IMR-90 (cell line): ENCODE results near the gene PLXDC1. TPM values are rescaled to one million over a fixed set of nuclear protein-coding genes. Genes with fewer than 3 reads are reported as not detected.

Experiments used
- ATAC-seq: fragments of 200-7000 bp; cut with Tn5 transposase; 2 replicates; pipeline ENCODE4 v1.9.1; 2020; ENCODE audit warnings: low read depth, mild to moderate bottlenecking, moderate library complexity
- BruUV-seq: library from RNA; stranded (reverse); fragments of 400-500 nt; replicated peaks from 2 replicates; lab custom pipeline; 2021; lab: Mats Ljungman, UMichigan
- CTCF ChIA-PET: fragments of 300-600 bp; formaldehyde crosslinking; extraction: SDS; loops from one replicate; lab custom pipeline; 2021; ENCODE audit warnings: antibody characterized with exemption; lab: Yijun Ruan, JAX
- POLR2A ChIA-PET: fragments of 300-600 bp; sonication (Branson Sonifier 250); formaldehyde crosslinking; loops from one replicate; lab custom pipeline; 2022; ENCODE audit warnings: antibody characterized with exemption; ENCODE audit not compliant: unreplicated experiment; lab: Charles Lee
- DNase-seq: peaks from one replicate; pipeline ENCODE4 v3.0.0; 2013
- H2AFZ ChIP-seq: replicated peaks from 2 replicates; pipeline ENCODE3; 2013; ENCODE audit warnings: low read length, mild to moderate bottlenecking; ENCODE audit not compliant: poor library complexity
- H2AK5ac ChIP-seq: 2 replicates; pipeline ENCODE4 v1.6.1; 2013; ENCODE audit warnings: low read depth, low read length, inconsistent platforms
- H2AK9ac ChIP-seq: replicated peaks from 2 replicates; pipeline ENCODE3; 2013; ENCODE audit warnings: mild to moderate bottlenecking, low read depth, low read length, moderate library complexity; ENCODE audit not compliant: poor library complexity
- H2BK120ac ChIP-seq: 2 replicates; pipeline ENCODE4 v1.6.1; 2013; ENCODE audit warnings: low read depth, low read length, inconsistent platforms
- H2BK15ac ChIP-seq: 3 replicates; pipeline ENCODE4 v1.6.1; 2013; ENCODE audit warnings: low read depth, low read length, inconsistent platforms
- H2BK20ac ChIP-seq: 2 replicates; pipeline ENCODE4 v1.6.1; 2013; ENCODE audit warnings: low read depth, mild to moderate bottlenecking, inconsistent platforms, low read length, moderate library complexity
- H2BK5ac ChIP-seq: 2 replicates; pipeline ENCODE4 v1.6.1; 2013; ENCODE audit warnings: mild to moderate bottlenecking, low read depth, low read length, inconsistent platforms; ENCODE audit not compliant: poor library complexity, severe bottlenecking
- H3K14ac ChIP-seq: replicated peaks from 2 replicates; pipeline ENCODE4 v1.6.1; 2013; ENCODE audit warnings: low read depth, low read length, inconsistent platforms
- H3K18ac ChIP-seq: 2 replicates; pipeline ENCODE4 v1.6.1; 2013; ENCODE audit warnings: low read depth, low read length, control low read depth
- H3K23ac ChIP-seq: 2 replicates; pipeline ENCODE4 v1.6.1; 2013; ENCODE audit warnings: low read depth, low read length, inconsistent platforms
- H3K27ac ChIP-seq: 2 replicates; pipeline ENCODE4 v1.5.1; 2013; ENCODE audit warnings: mild to moderate bottlenecking, control low read depth, low read length; ENCODE audit not compliant: insufficient read depth
- H3K27me3 ChIP-seq: 2 replicates; pipeline ENCODE4 v1.6.1; 2013; ENCODE audit warnings: low read length; ENCODE audit not compliant: control insufficient read depth, insufficient read depth
- H3K36me3 ChIP-seq: 2 replicates; pipeline ENCODE4 v1.6.1; 2013; ENCODE audit warnings: low read length, mixed read lengths; ENCODE audit not compliant: control insufficient read depth, insufficient read depth
- H3K4ac ChIP-seq: 2 replicates; pipeline ENCODE4 v1.6.1; 2013; ENCODE audit warnings: low read depth, low read length, inconsistent platforms
- H3K4me1 ChIP-seq: 2 replicates; pipeline ENCODE4 v1.6.1; 2013; ENCODE audit warnings: low read length, mixed read lengths; ENCODE audit not compliant: control insufficient read depth, insufficient read depth
- H3K4me2 ChIP-seq: 2 replicates; pipeline ENCODE4 v1.6.1; 2013; ENCODE audit warnings: low read depth, mild to moderate bottlenecking, control low read depth, low read length, moderate library complexity
- H3K4me3 ChIP-seq: 2 replicates; pipeline ENCODE4 v1.5.1; 2013; ENCODE audit warnings: low read depth, mild to moderate bottlenecking, control low read depth, low read length, moderate library complexity; ENCODE audit not compliant: insufficient read depth
- H3K56ac ChIP-seq: 2 replicates; pipeline ENCODE4 v1.6.1; 2013; ENCODE audit warnings: low read length, inconsistent platforms; ENCODE audit not compliant: insufficient read depth; ENCODE audit errors: extremely low read depth
- H3K79me1 ChIP-seq, 2 experiments: 2 replicates each; pipeline ENCODE4 v1.6.1; 2013; ENCODE audit warnings: low read length in 2 of 2, inconsistent platforms in 1 of 2, low read depth in 1 of 2
- H3K9ac ChIP-seq: 2 replicates; pipeline ENCODE4 v1.6.1; 2013; ENCODE audit warnings: low read depth, low read length, control low read depth
- H3K9me1 ChIP-seq: 2 replicates; pipeline ENCODE4 v1.6.1; 2013; ENCODE audit warnings: low read length, inconsistent platforms; ENCODE audit not compliant: insufficient read depth
- H3K9me3 ChIP-seq: 2 replicates; pipeline ENCODE4 v1.6.1; 2013; ENCODE audit warnings: low read length; ENCODE audit not compliant: control insufficient read depth, insufficient read depth
- H4K20me1 ChIP-seq: 2 replicates; pipeline ENCODE4 v1.6.1; 2013; ENCODE audit warnings: low read length, inconsistent platforms; ENCODE audit not compliant: insufficient read depth
- H4K5ac ChIP-seq: 2 replicates; pipeline ENCODE4 v1.6.1; 2013; ENCODE audit warnings: mild to moderate bottlenecking, low read depth, low read length, control low read depth
- H4K8ac ChIP-seq, 2 experiments: 2 replicates each; pipeline ENCODE4 v1.6.1; 2013; ENCODE audit warnings: low read depth in 2 of 2, low read length in 2 of 2, control low read depth in 1 of 2, inconsistent platforms in 1 of 2
- H4K91ac ChIP-seq: 2 replicates; pipeline ENCODE4 v1.6.1; 2013; ENCODE audit warnings: low read depth, low read length, inconsistent platforms; ENCODE audit not compliant: insufficient read depth
- BHLHE40 ChIP-seq: fragments of 150-350 bp; IDR thresholded peaks from 2 replicates; pipeline ENCODE4 v1.6.1; 2016; ENCODE audit warnings: mild to moderate bottlenecking, low read depth, low read length
- CEBPB ChIP-seq: IDR thresholded peaks from 2 replicates; pipeline ENCODE4 v1.6.1; 2012; ENCODE audit warnings: low read depth, low read length, improper control_type of control experiment
- CHD1 ChIP-seq: IDR thresholded peaks from 2 replicates; pipeline ENCODE4 v1.6.1; 2012; ENCODE audit warnings: low read depth, low read length, improper control_type of control experiment
- FOS ChIP-seq: fragments of 150-350 bp; IDR thresholded peaks from 2 replicates; pipeline ENCODE4 v1.6.1; 2016; ENCODE audit warnings: low read depth, low read length
- MAFK ChIP-seq: IDR thresholded peaks from 2 replicates; pipeline ENCODE4 v1.6.1; 2012; ENCODE audit warnings: low read depth, low read length, improper control_type of control experiment
- MAZ ChIP-seq: IDR thresholded peaks from 2 replicates; pipeline ENCODE4 v1.6.1; 2012; ENCODE audit warnings: low read depth, mild to moderate bottlenecking, low read length, improper control_type of control experiment, moderate library complexity, borderline replicate concordance
- MXI1 ChIP-seq: IDR thresholded peaks from 2 replicates; pipeline ENCODE4 v1.6.1; 2012; ENCODE audit warnings: low read depth, mild to moderate bottlenecking, low read length, moderate library complexity, borderline replicate concordance
- NFE2L2 ChIP-seq: fragments of 150-350 bp; IDR thresholded peaks from 2 replicates; pipeline ENCODE4 v1.6.1; 2016; ENCODE audit warnings: low read depth, mild to moderate bottlenecking, low read length
- POLR2A ChIP-seq: IDR thresholded peaks from 2 replicates; pipeline ENCODE4 v1.6.1; 2012; ENCODE audit warnings: mild to moderate bottlenecking, low read depth, low read length
- RAD21 ChIP-seq: IDR thresholded peaks from 2 replicates; pipeline ENCODE4 v1.6.1; 2012; ENCODE audit warnings: low read length, improper control_type of control experiment
- RCOR1 ChIP-seq: IDR thresholded peaks from 2 replicates; pipeline ENCODE4 v1.6.1; 2012; ENCODE audit warnings: mild to moderate bottlenecking, low read length, improper control_type of control experiment; ENCODE audit not compliant: insufficient replicate concordance
- RFX5 ChIP-seq: IDR thresholded peaks from 2 replicates; pipeline ENCODE4 v1.8.0; 2012; ENCODE audit warnings: low read depth, mild to moderate bottlenecking, low read length, moderate library complexity
- SMC3 ChIP-seq: fragments of 150-350 bp; IDR thresholded peaks from 2 replicates; pipeline ENCODE4 v1.6.1; 2016; ENCODE audit warnings: low read depth, mild to moderate bottlenecking, antibody characterized with exemption, low read length, moderate library complexity
- WGBS, 2 experiments: methylation state at CpG; one replicate each; pipeline versions ENCODE4 v1.1.5 to v1.1.7; 2013; ENCODE audit warnings: missing lambda C conversion rate in 2 of 2; ENCODE audit not compliant: insufficient read length in 1 of 2; ENCODE audit errors: extremely low coverage in 2 of 2; 5-methylcytosine and 5-hydroxymethylcytosine counted together
- dilution Hi-C: fragments of 300-500 bp; cut with HindIII; formaldehyde crosslinking; loops from one replicate; pipeline ENCODE4 v1.14.3; 2018; ENCODE audit warnings: low sequenced_read_pairs; ENCODE audit not compliant: unreplicated experiment
- in situ Hi-C: fragments of 300-500 bp; cut with MboI; formaldehyde crosslinking; loops from 3 replicates; pipeline ENCODE4 v1.14.3; 2019; ENCODE audit warnings: low sequenced_read_pairs, inconsistent platforms, mixed read lengths
- intact Hi-C: fragments of 100-400 bp; cut with micrococcal nuclease; formaldehyde crosslinking; loops from 2 replicates; pipeline ENCODE4 v1.10.0; 2022
- polyA plus RNA-seq, 3 experiments: library from polyadenylated mRNA; depleted of rRNA; stranded (reverse); fragments of >200 nt; gene quantifications; 2 replicates each; pipeline ENCODE4 v1.2.3, GENCODE V29; 2012; ENCODE audit warnings: low replicate concordance in 1 of 3
- total RNA-seq: library from RNA; depleted of rRNA; stranded (reverse); fragments of >200 nt; gene quantifications from 2 replicates; pipeline ENCODE4 v1.2.3, GENCODE V29; 2012
- TF ChIP-seq, protein P1 (sequence below): conservative IDR thresholded peaks from 2 replicates; pipeline ENCODE4 v1.5.1; 2012; ENCODE audit warnings: mild to moderate bottlenecking, low read depth, low read length, improper control_type of control experiment
- TF ChIP-seq, protein P2 (sequence below): fragments of 150-350 bp; IDR thresholded peaks from 2 replicates; pipeline ENCODE4 v1.6.1; 2016; ENCODE audit warnings: low read depth, mild to moderate bottlenecking, low read length, moderate library complexity, borderline replicate concordance
- TF ChIP-seq, protein P3 (sequence below): fragments of 150-350 bp; IDR thresholded peaks from 2 replicates; pipeline ENCODE4 v1.6.1; 2017; ENCODE audit warnings: mild to moderate bottlenecking, antibody characterized with exemption, low read length, low read depth

PLXDC1 gene
- total and polyA plus RNA-seq, 2 of the 4 experiments (the other 2 are of a cell fraction): under 0.01 to 0.50 TPM

GRCh38 chr17:39173080-39173479, 21.6 kb upstream of the PLXDC1 start:
- no CpG with 5 or more reads among the region's 5 CpGs for WGBS, 2 experiments
- Histone ChIP-seq H4K8ac (no peak overlapping the region), H3K36me3 (peaks cover 20% of the 10 kb centered on the region), H3K79me1 (0 out of 4 replicates have a peak, but pooled peaks cover 0 to 2% of the 10 kb centered on the region in 2 experiments), H4K20me1 (peaks cover 10% of the 10 kb centered on the region), H3K4me1 (no peaks in the 10 kb centered on the region), H3K4ac (no peak overlapping the region), H3K27ac (no peak overlapping the region), H4K5ac (no peak overlapping the region), H3K56ac (no peak overlapping the region), H2BK20ac (no peak overlapping the region), H3K9me1 (peaks cover 10% of the 10 kb centered on the region; the same call in 1 of the 2 replicates), H2AK9ac (no peak overlapping the region), H4K91ac (no peak overlapping the region), H2BK5ac (no peak overlapping the region), H3K14ac (no peak overlapping the region), H3K4me2 (no peak overlapping the region), H3K9ac (no peak overlapping the region), H2AK5ac (no peak overlapping the region), H2BK15ac (no peak overlapping the region), H3K27me3 (no peaks in the 10 kb centered on the region; the same call in 1 of the 2 replicates), H2BK120ac (no peak overlapping the region), H3K18ac (no peak overlapping the region), H2AFZ (no peak overlapping the region), H3K4me3 (no peak overlapping the region), H3K9me3 (no peaks in the 10 kb centered on the region), H3K23ac (no peak overlapping the region)
- CTCF ChIA-PET: no interaction called here
- POLR2A ChIA-PET: no interaction called here
- TF ChIP-seq NFE2L2 (no peak), RAD21 (no peak), POLR2A (no peak), MAFK (no peak), RFX5 (no peak), SMC3 (no peak), RCOR1 (no peak), CHD1 (no peak), CEBPB (no peak), FOS (no peak), MAZ (no peak), BHLHE40 (no peak), MXI1 (no peak)
- TF ChIP-seq, protein P1, sequence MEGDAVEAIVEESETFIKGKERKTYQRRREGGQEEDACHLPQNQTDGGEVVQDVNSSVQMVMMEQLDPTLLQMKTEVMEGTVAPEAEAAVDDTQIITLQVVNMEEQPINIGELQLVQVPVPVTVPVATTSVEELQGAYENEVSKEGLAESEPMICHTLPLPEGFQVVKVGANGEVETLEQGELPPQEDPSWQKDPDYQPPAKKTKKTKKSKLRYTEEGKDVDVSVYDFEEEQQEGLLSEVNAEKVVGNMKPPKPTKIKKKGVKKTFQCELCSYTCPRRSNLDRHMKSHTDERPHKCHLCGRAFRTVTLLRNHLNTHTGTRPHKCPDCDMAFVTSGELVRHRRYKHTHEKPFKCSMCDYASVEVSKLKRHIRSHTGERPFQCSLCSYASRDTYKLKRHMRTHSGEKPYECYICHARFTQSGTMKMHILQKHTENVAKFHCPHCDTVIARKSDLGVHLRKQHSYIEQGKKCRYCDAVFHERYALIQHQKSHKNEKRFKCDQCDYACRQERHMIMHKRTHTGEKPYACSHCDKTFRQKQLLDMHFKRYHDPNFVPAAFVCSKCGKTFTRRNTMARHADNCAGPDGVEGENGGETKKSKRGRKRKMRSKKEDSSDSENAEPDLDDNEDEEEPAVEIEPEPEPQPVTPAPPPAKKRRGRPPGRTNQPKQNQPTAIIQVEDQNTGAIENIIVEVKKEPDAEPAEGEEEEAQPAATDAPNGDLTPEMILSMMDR: no peak
- TF ChIP-seq, protein P2, sequence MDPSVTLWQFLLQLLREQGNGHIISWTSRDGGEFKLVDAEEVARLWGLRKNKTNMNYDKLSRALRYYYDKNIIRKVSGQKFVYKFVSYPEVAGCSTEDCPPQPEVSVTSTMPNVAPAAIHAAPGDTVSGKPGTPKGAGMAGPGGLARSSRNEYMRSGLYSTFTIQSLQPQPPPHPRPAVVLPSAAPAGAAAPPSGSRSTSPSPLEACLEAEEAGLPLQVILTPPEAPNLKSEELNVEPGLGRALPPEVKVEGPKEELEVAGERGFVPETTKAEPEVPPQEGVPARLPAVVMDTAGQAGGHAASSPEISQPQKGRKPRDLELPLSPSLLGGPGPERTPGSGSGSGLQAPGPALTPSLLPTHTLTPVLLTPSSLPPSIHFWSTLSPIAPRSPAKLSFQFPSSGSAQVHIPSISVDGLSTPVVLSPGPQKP: no peak
- TF ChIP-seq, protein P3, sequence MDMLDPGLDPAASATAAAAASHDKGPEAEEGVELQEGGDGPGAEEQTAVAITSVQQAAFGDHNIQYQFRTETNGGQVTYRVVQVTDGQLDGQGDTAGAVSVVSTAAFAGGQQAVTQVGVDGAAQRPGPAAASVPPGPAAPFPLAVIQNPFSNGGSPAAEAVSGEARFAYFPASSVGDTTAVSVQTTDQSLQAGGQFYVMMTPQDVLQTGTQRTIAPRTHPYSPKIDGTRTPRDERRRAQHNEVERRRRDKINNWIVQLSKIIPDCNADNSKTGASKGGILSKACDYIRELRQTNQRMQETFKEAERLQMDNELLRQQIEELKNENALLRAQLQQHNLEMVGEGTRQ: no peak
- in situ Hi-C loops: no loop called here
- DNase-seq (no peak), ATAC-seq (no peak)
- intact Hi-C loops: no loop called here
- dilution Hi-C loops: no loop called here
- no TSS peak for BruUV-seq
